HEK293 (cell line): Measurements from ENCODE around the gene MAGI1.

Source experiments
- CTCF ChIA-PET: fragments of 350-600 bp; formaldehyde crosslinking; extraction: SDS; loops from one replicate; lab custom pipeline; 2021; ENCODE audit warnings: antibody characterized with exemption; lab: Yijun Ruan, JAX
- POLR2A ChIA-PET: fragments of 300-600 bp; formaldehyde crosslinking; extraction: SDS; loops from one replicate; lab custom pipeline; 2020; ENCODE audit warnings: antibody characterized with exemption, inconsistent platforms; lab: Yijun Ruan, JAX
- H3K27ac ChIP-seq: fragments of 200-500 bp; sonication (Bioruptor generic); 2 replicates; pipeline ENCODE4 v1.5.1; 2014; ENCODE audit warnings: low read depth, low read length, control low read depth, inconsistent platforms; ENCODE audit errors: extremely low read depth
- H3K36me3 ChIP-seq, 2 experiments: fragments of 200-500 bp in 1 of 2; sonication (Bioruptor generic) in 1 of 2; 1 replicate in 1 of 2; 2 replicates in 1 of 2; pipeline ENCODE4 v1.5.1; 2014 to 2017; ENCODE audit warnings: inconsistent platforms in 2 of 2, low read length in 2 of 2; ENCODE audit not compliant: control insufficient read depth in 2 of 2, insufficient read depth in 1 of 2
- H3K4me1 ChIP-seq: fragments of 200-500 bp; sonication (Bioruptor generic); 2 replicates; pipeline ENCODE4 v1.5.1; 2014; ENCODE audit warnings: mild to moderate bottlenecking, low read length, inconsistent platforms; ENCODE audit not compliant: control insufficient read depth, insufficient read depth
- H3K4me3 ChIP-seq: 2 replicates; pipeline ENCODE4 v1.5.1; 2011; ENCODE audit warnings: low read depth, mild to moderate bottlenecking, control low read depth, low read length, moderate library complexity
- H3K9me3 ChIP-seq: fragments of 200-500 bp; sonication (Bioruptor generic); 2 replicates; pipeline ENCODE4 v1.5.1; 2014; ENCODE audit warnings: low read depth, low read length, inconsistent platforms; ENCODE audit not compliant: control insufficient read depth, insufficient read depth
- GLI4 ChIP-seq: fragments of 450-650 bp; formaldehyde crosslinking; IDR thresholded peaks from 2 replicates; pipeline ENCODE4 v1.5.1; 2016; ENCODE audit warnings: missing biosample characterization, missing genetic modification characterization
- HOXD13 ChIP-seq: sonication (generic); formaldehyde crosslinking; IDR thresholded peaks from 2 replicates; pipeline ENCODE4 v1.8.0; 2022; ENCODE audit warnings: missing genetic modification reagents, borderline replicate concordance
- IKZF3 ChIP-seq: fragments of 450-650 bp; IDR thresholded peaks from 2 replicates; pipeline ENCODE4 v1.5.0; 2018; ENCODE audit warnings: missing biosample characterization, mild to moderate bottlenecking, missing genetic modification characterization, moderate library complexity
- INSM2 ChIP-seq: fragments of 450-650 bp; formaldehyde crosslinking; IDR thresholded peaks from 2 replicates; pipeline ENCODE4 v1.5.1; 2016; ENCODE audit warnings: missing biosample characterization, missing genetic modification characterization
- KLF10 ChIP-seq: fragments of 450-650 bp; IDR thresholded peaks from 2 replicates; pipeline ENCODE4 v1.5.1; 2018; ENCODE audit warnings: missing biosample characterization, mild to moderate bottlenecking, missing genetic modification characterization
- MZF1 ChIP-seq: fragments of 450-650 bp; formaldehyde crosslinking; IDR thresholded peaks from 2 replicates; pipeline ENCODE4 v1.5.1; 2017; ENCODE audit warnings: missing biosample characterization, missing genetic modification characterization, borderline replicate concordance
- OSR2 ChIP-seq: fragments of 450-650 bp; formaldehyde crosslinking; IDR thresholded peaks from 2 replicates; pipeline ENCODE4 v1.5.1; 2016; ENCODE audit warnings: missing biosample characterization, missing genetic modification characterization
- PRDM1 ChIP-seq: fragments of 450-650 bp; formaldehyde crosslinking; IDR thresholded peaks from 2 replicates; pipeline ENCODE4; 2016; ENCODE audit warnings: missing biosample characterization, missing genetic modification characterization
- SCRT1 ChIP-seq: fragments of 450-650 bp; formaldehyde crosslinking; IDR thresholded peaks from 2 replicates; pipeline ENCODE4 v1.5.1; 2016; ENCODE audit warnings: missing biosample characterization, missing genetic modification characterization, borderline replicate concordance
- SP3 ChIP-seq: fragments of 450-650 bp; formaldehyde crosslinking; IDR thresholded peaks from 2 replicates; pipeline ENCODE4 v1.5.1; 2016; ENCODE audit warnings: missing biosample characterization, missing genetic modification characterization
- ZBTB17 ChIP-seq: fragments of 450-650 bp; formaldehyde crosslinking; IDR thresholded peaks from 2 replicates; pipeline ENCODE4 v1.5.1; 2016; ENCODE audit warnings: missing biosample characterization, missing genetic modification characterization
- ZBTB44 ChIP-seq: fragments of 450-650 bp; IDR thresholded peaks from 2 replicates; pipeline ENCODE4 v1.5.1; 2018; ENCODE audit warnings: missing biosample characterization, mild to moderate bottlenecking, missing genetic modification characterization
- ZBTB7A ChIP-seq: fragments of 450-650 bp; formaldehyde crosslinking; IDR thresholded peaks from 2 replicates; pipeline ENCODE4 v1.5.1; 2016; ENCODE audit warnings: low read depth, missing biosample characterization, missing genetic modification characterization
- ZFHX2 ChIP-seq: fragments of 450-650 bp; formaldehyde crosslinking; conservative IDR thresholded peaks from 2 replicates; pipeline ENCODE4 v1.5.1; 2016; ENCODE audit warnings: missing biosample characterization, missing genetic modification characterization
- ZNF138 ChIP-seq: fragments of 450-650 bp; formaldehyde crosslinking; IDR thresholded peaks from 2 replicates; pipeline ENCODE4 v1.5.1; 2016; ENCODE audit warnings: missing biosample characterization, missing genetic modification characterization, borderline replicate concordance
- ZNF18 ChIP-seq: fragments of 450-650 bp; formaldehyde crosslinking; IDR thresholded peaks from 2 replicates; pipeline ENCODE4 v1.5.1; 2016; ENCODE audit warnings: missing biosample characterization, missing genetic modification characterization
- ZNF266 ChIP-seq: fragments of 450-650 bp; formaldehyde crosslinking; IDR thresholded peaks from 2 replicates; pipeline ENCODE4 v1.5.1; 2016; ENCODE audit warnings: missing biosample characterization, missing genetic modification characterization, low read depth
- ZNF302 ChIP-seq: fragments of 450-650 bp; formaldehyde crosslinking; IDR thresholded peaks from 2 replicates; pipeline ENCODE4 v1.5.1; 2016; ENCODE audit warnings: missing biosample characterization, missing genetic modification characterization, low read depth
- ZNF311 ChIP-seq: fragments of 450-650 bp; formaldehyde crosslinking; IDR thresholded peaks from 2 replicates; pipeline ENCODE4 v1.5.1; 2017; ENCODE audit warnings: missing biosample characterization, missing genetic modification characterization, borderline replicate concordance
- ZNF335 ChIP-seq: fragments of 450-650 bp; formaldehyde crosslinking; conservative IDR thresholded peaks from 2 replicates; pipeline ENCODE4 v1.5.1; 2016; ENCODE audit warnings: missing biosample characterization, missing genetic modification characterization
- ZNF391 ChIP-seq: fragments of 450-650 bp; formaldehyde crosslinking; IDR thresholded peaks from 2 replicates; pipeline ENCODE4 v1.5.1; 2016; ENCODE audit warnings: low read depth, missing biosample characterization, missing genetic modification characterization, borderline replicate concordance
- ZNF398 ChIP-seq: fragments of 450-650 bp; formaldehyde crosslinking; IDR thresholded peaks from 2 replicates; pipeline ENCODE4 v1.5.1; 2017; ENCODE audit warnings: missing biosample characterization, missing genetic modification characterization
- ZNF48 ChIP-seq: fragments of 450-650 bp; formaldehyde crosslinking; IDR thresholded peaks from 2 replicates; pipeline ENCODE4 v1.5.1; 2016; ENCODE audit warnings: missing biosample characterization, missing genetic modification characterization
- ZNF610 ChIP-seq: fragments of 450-650 bp; formaldehyde crosslinking; IDR thresholded peaks from 2 replicates; pipeline ENCODE4 v1.5.1; 2016; ENCODE audit warnings: missing biosample characterization, missing genetic modification characterization, borderline replicate concordance
- ZNF670 ChIP-seq: fragments of 450-650 bp; formaldehyde crosslinking; IDR thresholded peaks from 2 replicates; pipeline ENCODE4 v1.5.1; 2016; ENCODE audit warnings: missing biosample characterization, missing genetic modification characterization, low read depth
- ZNF76 ChIP-seq: fragments of 450-650 bp; formaldehyde crosslinking; IDR thresholded peaks from 2 replicates; pipeline ENCODE4; 2016; ENCODE audit warnings: low read depth, missing biosample characterization, missing genetic modification characterization, borderline replicate concordance
- ZNF830 ChIP-seq: fragments of 450-650 bp; IDR thresholded peaks from 2 replicates; pipeline ENCODE4 v1.5.0; 2018; ENCODE audit warnings: missing biosample characterization, missing genetic modification characterization, low read depth, mild to moderate bottlenecking, moderate library complexity
- ZSCAN5A ChIP-seq: fragments of 450-650 bp; formaldehyde crosslinking; IDR thresholded peaks from 2 replicates; pipeline ENCODE4 v1.5.1; 2016; ENCODE audit warnings: missing biosample characterization, missing genetic modification characterization

Gene MAGI1

GRCh38 chr3:65650247-65650646 is 388.5 kb downstream of the MAGI1 start (continued):
- no peak for TF ChIP-seq OSR2 (tag by site-specific recombination)
- TF ChIP-seq ZNF266, result no peak
- no peak for TF ChIP-seq ZBTB17 (tag by site-specific recombination)
- no peak for TF ChIP-seq SCRT1
- no peak for TF ChIP-seq ZBTB7A (tag by site-specific recombination)
- no peak for TF ChIP-seq ZNF670 (tag by site-specific recombination)
- no peak for TF ChIP-seq ZNF398 (tag by site-specific recombination)
- TF ChIP-seq ZNF18 (tag by site-specific recombination), result no peak
- no peak for TF ChIP-seq IKZF3
- TF ChIP-seq GLI4 (tag by site-specific recombination), result no peak

- no peaks in the 10 kb centered on the region for H3K4me1 ChIP-seq
- POLR2A ChIA-PET, result no interaction called here
- H3K4me3 ChIP-seq, result no peak overlapping the region
- no peak for TF ChIP-seq INSM2 (tag by site-specific recombination)
- TF ChIP-seq ZNF335, result no peak
- CTCF ChIA-PET, result interaction anchor here (0.7 kb wide), 2 partner anchors 162 to 533 kb away, joined by 3 to 6 read pairs; no protein-coding TSS in a partner anchor
- no peaks in the 10 kb centered on the region for H3K36me3 ChIP-seq
- no peaks in the 10 kb centered on the region for H3K9me3 ChIP-seq
- H3K27ac ChIP-seq, result no peak overlapping the region
These were observed 391.3 kb downstream of the MAGI1 start for GRCh38 chr3:65647369-65647768.

GRCh38 chr3:65642883-65643282 is 395.8 kb downstream of the MAGI1 start:
- Histone ChIP-seq H3K36me3 (no peaks in the 10 kb centered on the region), H3K9me3 (no peaks in the 10 kb centered on the region), H3K4me3 (no peak overlapping the region), H3K27ac (no peak overlapping the region), H3K4me1 (no peaks in the 10 kb centered on the region)
- ChIA-PET CTCF (interaction anchor here (0.6 kb wide), 1 partner anchor 412 kb away, joined by 3 read pairs; no protein-coding TSS in a partner anchor), POLR2A (no interaction called here)
- TF ChIP-seq ZNF391 (tag by site-specific recombination), result no peak
- no peak for TF ChIP-seq ZFHX2
- TF ChIP-seq ZNF302, result no peak
- no peak for TF ChIP-seq PRDM1
- no peak for TF ChIP-seq ZNF311 (tag by site-specific recombination)
- no peak for TF ChIP-seq ZSCAN5A (tag by site-specific recombination)
- no peak for TF ChIP-seq ZNF76 (tag by site-specific recombination)
- TF ChIP-seq ZNF610, result no peak
- TF ChIP-seq HOXD13, result no peak
- no peak for TF ChIP-seq MZF1 (tag by site-specific recombination)
- TF ChIP-seq ZNF830 (tag by site-specific recombination), result no peak
- no peak for TF ChIP-seq ZNF138 (tag by site-specific recombination)
- TF ChIP-seq SP3 (tag by site-specific recombination), result no peak
- no peak for TF ChIP-seq ZBTB44 (tag by site-specific recombination)
- TF ChIP-seq ZNF48 (tag by site-specific recombination), result no peak
- no peak for TF ChIP-seq KLF10
